Lower lobe of right lung (tissue), 2 donors: ENCODE measurements around the gene UNC5C. TPM values are rescaled to one million over a fixed set of nuclear protein-coding genes. Genes with fewer than 3 reads are reported as not detected.

Experiments
- ATAC-seq, 2 donors: fragments of 200-7000 bp; cut with Tn5 transposase; one replicate each; pipeline ENCODE4 v1.9.1; 2020 to 2022; ENCODE audit warnings: mild to moderate bottlenecking in 2 of 2, moderate library complexity in 2 of 2
- DNase-seq: peaks from one replicate; pipeline ENCODE4 v3.0.0-alpha.2; 2020
- H3K27ac ChIP-seq: fragments of 200-600 bp; one replicate; pipeline ENCODE4 v1.8.0; 2022
- H3K27me3 ChIP-seq: fragments of 200-600 bp; one replicate; pipeline ENCODE4 v1.8.0; 2022; ENCODE audit warnings: low read depth
- H3K36me3 ChIP-seq: fragments of 200-600 bp; one replicate; pipeline ENCODE4 v1.8.0; 2022; ENCODE audit warnings: mild to moderate bottlenecking
- H3K4me1 ChIP-seq: fragments of 200-600 bp; one replicate; pipeline ENCODE4 v1.8.0; 2022
- H3K4me3 ChIP-seq: fragments of 200-600 bp; one replicate; pipeline ENCODE4 v1.8.0; 2022; ENCODE audit warnings: mild to moderate bottlenecking
- H3K9me3 ChIP-seq: fragments of 200-600 bp; one replicate; pipeline ENCODE4 v1.8.0; 2022
- CTCF ChIP-seq: fragments of 200-600 bp; IDR thresholded peaks from one replicate; pipeline ENCODE4 v1.8.0; 2022; ENCODE audit warnings: antibody characterized with exemption, mild to moderate bottlenecking
- intact Hi-C: fragments of 100-400 bp; cut with DNase I; formaldehyde crosslinking; loops from one replicate; pipeline ENCODE4 v1.11.0; 2022
- total RNA-seq: library from RNA; stranded (reverse); fragmentation: NEBNext Ultra II Directional; extraction: Animal tissue kit (Norgen Biotek cat#: 25700); gene quantifications from one replicate; pipeline ENCODE4 v1.2.1, GENCODE V29; 2021
- donor health status: DM: no; HTN: yes; CAD: no; lungs with severe emphysema.

The UNC5C gene
- total RNA-seq, 1 donor from 2014 or later = 5.1 TPM

- H3K4me1 ChIP-seq = no peaks in the 10 kb centered on the region
- ATAC-seq (no peak), DNase-seq (no peak)
- H3K4me3 ChIP-seq = no peak overlapping the region
- H3K27me3 ChIP-seq = no peaks in the 10 kb centered on the region
- no peaks in the 10 kb centered on the region for H3K36me3 ChIP-seq
- no peak for TF ChIP-seq CTCF
- H3K27ac ChIP-seq = no peak overlapping the region
- intact Hi-C loops = no loop called here
- no peaks in the 10 kb centered on the region for H3K9me3 ChIP-seq
These were observed 119.4 kb downstream of the UNC5C start for GRCh38 chr4:95429416-95429815.

- intact Hi-C loops = no loop called here
These were observed 120.3 kb downstream of the UNC5C start for GRCh38 chr4:95428291-95429070.

GRCh38 chr4:95426455-95426854 lies 122.3 kb downstream of the UNC5C start:
- Histone ChIP-seq H3K4me3 (no peak overlapping the region), H3K27ac (no peak overlapping the region), H3K27me3 (no peaks in the 10 kb centered on the region), H3K9me3 (no peaks in the 10 kb centered on the region), H3K4me1 (no peaks in the 10 kb centered on the region), H3K36me3 (no peaks in the 10 kb centered on the region)
- intact Hi-C loops = no loop called here
- DNase-seq (no peak), ATAC-seq (no peak)
- no peak for TF ChIP-seq CTCF

More at GRCh38 chr4:95428291-95429070, 120.3 kb downstream of the UNC5C start:
- Histone ChIP-seq H3K27ac (no peak overlapping the region), H3K4me3 (no peak overlapping the region), H3K4me1 (no peaks in the 10 kb centered on the region), H3K9me3 (no peaks in the 10 kb centered on the region), H3K36me3 (no peaks in the 10 kb centered on the region), H3K27me3 (no peaks in the 10 kb centered on the region)
- no peak for ATAC-seq
- TF ChIP-seq CTCF = no peak
- DNase-seq = no peak

- Histone ChIP-seq H3K4me3 (no peak overlapping the region), H3K27ac (no peak overlapping the region), H3K9me3 (no peaks in the 10 kb centered on the region), H3K27me3 (no peaks in the 10 kb centered on the region), H3K4me1 (no peaks in the 10 kb centered on the region), H3K36me3 (no peaks in the 10 kb centered on the region)
- intact Hi-C loops = no loop called here
- DNase-seq (no peak), ATAC-seq (no peak)
- no peak for TF ChIP-seq CTCF
These were observed 126.3 kb downstream of the UNC5C start for GRCh38 chr4:95422436-95422835.

- intact Hi-C loops = no loop called here
- no peak for TF ChIP-seq CTCF
- Histone ChIP-seq H3K36me3 (no peaks in the 10 kb centered on the region), H3K27ac (no peak overlapping the region), H3K27me3 (no peaks in the 10 kb centered on the region), H3K4me1 (no peaks in the 10 kb centered on the region), H3K4me3 (no peak overlapping the region), H3K9me3 (no peaks in the 10 kb centered on the region)
- ATAC-seq (no peak), DNase-seq (no peak)
These were observed 126.9 kb downstream of the UNC5C start for GRCh38 chr4:95421869-95422268.
